Gastrocnemius medialis (tissue), 4 donors: ENCODE results near the gene TEX44.

ENCODE experiments used
- POLR2A ChIP-seq, 2 donors: fragments of 450-650 bp; IDR thresholded peaks; one replicate each; pipeline ENCODE4 v1.6.1; 2017; ENCODE audit warnings: antibody characterized with exemption in 2 of 2, mild to moderate bottlenecking in 2 of 2, moderate library complexity in 2 of 2
- TF ChIP-seq, protein P1 (sequence below), 5 experiments: fragments of 450-650 bp in 3 of 5; fragments of 200-600 bp in 2 of 5; sonication (generic) in 2 of 5; IDR thresholded peaks in 4 of 5; conservative IDR thresholded peaks in 1 of 5; 1 replicate in 4 of 5; 2 replicates in 1 of 5; pipeline ENCODE4 v1.5.1; 2016 to 2019; ENCODE audit warnings: antibody characterized with exemption in 5 of 5, mild to moderate bottlenecking in 3 of 5, moderate library complexity in 3 of 5

- TF ChIP-seq POLR2A (IDR thresholded peaks at IDR 0.05) = no peak
- TF ChIP-seq, protein P1, sequence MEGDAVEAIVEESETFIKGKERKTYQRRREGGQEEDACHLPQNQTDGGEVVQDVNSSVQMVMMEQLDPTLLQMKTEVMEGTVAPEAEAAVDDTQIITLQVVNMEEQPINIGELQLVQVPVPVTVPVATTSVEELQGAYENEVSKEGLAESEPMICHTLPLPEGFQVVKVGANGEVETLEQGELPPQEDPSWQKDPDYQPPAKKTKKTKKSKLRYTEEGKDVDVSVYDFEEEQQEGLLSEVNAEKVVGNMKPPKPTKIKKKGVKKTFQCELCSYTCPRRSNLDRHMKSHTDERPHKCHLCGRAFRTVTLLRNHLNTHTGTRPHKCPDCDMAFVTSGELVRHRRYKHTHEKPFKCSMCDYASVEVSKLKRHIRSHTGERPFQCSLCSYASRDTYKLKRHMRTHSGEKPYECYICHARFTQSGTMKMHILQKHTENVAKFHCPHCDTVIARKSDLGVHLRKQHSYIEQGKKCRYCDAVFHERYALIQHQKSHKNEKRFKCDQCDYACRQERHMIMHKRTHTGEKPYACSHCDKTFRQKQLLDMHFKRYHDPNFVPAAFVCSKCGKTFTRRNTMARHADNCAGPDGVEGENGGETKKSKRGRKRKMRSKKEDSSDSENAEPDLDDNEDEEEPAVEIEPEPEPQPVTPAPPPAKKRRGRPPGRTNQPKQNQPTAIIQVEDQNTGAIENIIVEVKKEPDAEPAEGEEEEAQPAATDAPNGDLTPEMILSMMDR (IDR thresholded peaks at IDR 0.05 in 4 of 5, conservative IDR thresholded peaks at IDR 0.05 in 1 of 5) = no peak
Observed at GRCh38 chr2:231568098-231568784, 24.4 kb upstream of the TEX44 start.
